ENCODE measurements around the gene R3HDM1.
A peak's percentile ranks its signal among the peaks of the same experiment; 100 is the strongest.

Gene R3HDM1

GRCh38 chr2:135663148-135663700 is 131.9 kb downstream of the R3HDM1 start:
- Mint-ChIP-seq H3K27ac (no peak overlapping the region), H3K9me3 (no peaks in the 10 kb centered on the region), H3K4me3 (no peak overlapping the region)

GRCh38 chr2:135664623-135665068 is 133.4 kb downstream of the R3HDM1 start:
- TF ChIP-seq CTCF (IDR thresholded peaks at IDR 0.05; ENCODE audit: unreplicated experiment in 3 of 3) = no peak
- H3K4me3 Mint-ChIP-seq = no peak overlapping the region
- H3K27me3 Mint-ChIP-seq (ENCODE audit: low read depth) = no peaks in the 10 kb centered on the region
- H3K9me3 Mint-ChIP-seq = no peaks in the 10 kb centered on the region
- peaks cover 36% of the 10 kb centered on the region for H3K36me3 Mint-ChIP-seq (ENCODE audit: low read depth)
- peak overlapping the region in 2 of 3 experiments; percentile 29 to 32 for H3K27ac Mint-ChIP-seq
- peaks cover 4% of the 10 kb centered on the region for H3K4me1 Mint-ChIP-seq

More at GRCh38 chr2:135663148-135663700, 131.9 kb downstream of the R3HDM1 start:
- no peak for TF ChIP-seq CTCF (IDR thresholded peaks at IDR 0.05; ENCODE audit: unreplicated experiment in 3 of 3)
- peaks cover 4% of the 10 kb centered on the region for H3K4me1 Mint-ChIP-seq
- peaks cover 42% of the 10 kb centered on the region for H3K36me3 Mint-ChIP-seq (ENCODE audit: low read depth)
- H3K27me3 Mint-ChIP-seq (ENCODE audit: low read depth) = no peaks in the 10 kb centered on the region

GRCh38 chr2:135667045-135667444 is 135.8 kb downstream of the R3HDM1 start:
- no peak for TF ChIP-seq CTCF (IDR thresholded peaks at IDR 0.05; ENCODE audit: unreplicated experiment in 3 of 3)
- Mint-ChIP-seq H3K27ac (peak overlapping the region in 2 of 3 experiments; percentile 17 to 80), H3K9me3 (no peaks in the 10 kb centered on the region), H3K4me1 (peaks cover 4% of the 10 kb centered on the region), H3K36me3 (ENCODE audit: low read depth) (peaks cover 29% of the 10 kb centered on the region), H3K27me3 (ENCODE audit: low read depth) (no peaks in the 10 kb centered on the region), H3K4me3 (no peak overlapping the region)

- H3K4me3 Mint-ChIP-seq = no peak overlapping the region
- no peaks in the 10 kb centered on the region for H3K4me1 Mint-ChIP-seq
- H3K36me3 Mint-ChIP-seq (ENCODE audit: low read depth) = peaks cover 45% of the 10 kb centered on the region
- no peaks in the 10 kb centered on the region for H3K9me3 Mint-ChIP-seq
- no peaks in the 10 kb centered on the region for H3K27me3 Mint-ChIP-seq (ENCODE audit: low read depth)
- H3K27ac Mint-ChIP-seq = no peak overlapping the region
- no peak for TF ChIP-seq CTCF (IDR thresholded peaks at IDR 0.05; ENCODE audit: unreplicated experiment in 3 of 3)
These were observed 143.2 kb downstream of the R3HDM1 start for GRCh38 chr2:135674453-135674852.

- Mint-ChIP-seq H3K36me3 (ENCODE audit: low read depth) (peaks cover 57% of the 10 kb centered on the region), H3K4me3 (no peak overlapping the region), H3K4me1 (no peaks in the 10 kb centered on the region), H3K9me3 (no peaks in the 10 kb centered on the region), H3K27ac (no peak overlapping the region), H3K27me3 (ENCODE audit: low read depth) (no peaks in the 10 kb centered on the region)
- TF ChIP-seq CTCF (IDR thresholded peaks at IDR 0.05; ENCODE audit: unreplicated experiment in 3 of 3) = no peak
These were observed 144.7 kb downstream of the R3HDM1 start for GRCh38 chr2:135676031-135676430.

GRCh38 chr2:135679125-135679524 is 147.8 kb downstream of the R3HDM1 start:
- no peak overlapping the region for H3K4me3 Mint-ChIP-seq
- H3K36me3 Mint-ChIP-seq (ENCODE audit: low read depth) = peaks cover 59% of the 10 kb centered on the region
- no peaks in the 10 kb centered on the region for H3K9me3 Mint-ChIP-seq
- no peak for TF ChIP-seq CTCF (IDR thresholded peaks at IDR 0.05; ENCODE audit: unreplicated experiment in 3 of 3)
- no peaks in the 10 kb centered on the region for H3K27me3 Mint-ChIP-seq (ENCODE audit: low read depth)
- no peak overlapping the region for H3K27ac Mint-ChIP-seq
- no peaks in the 10 kb centered on the region for H3K4me1 Mint-ChIP-seq

Data from nephron (organoid).